ENCODE data around the gene ITPR2. TPM values are rescaled to one million over a fixed set of nuclear protein-coding genes. Genes with fewer than 3 reads are reported as not detected.

ITPR2 gene
- total RNA-seq, 1 experiment from 2014 or later, result 14.3 TPM

- ChIA-PET POLR2A (interaction anchor here (1.7 kb wide), 1 partner anchor 14 kb away, joined by 11 read pairs; no protein-coding TSS in a partner anchor), CTCF (interaction anchor here (0.7 to 1.0 kb wide), 2 partner anchors 10 to 38 kb away, joined by 3 to 5 read pairs; no protein-coding TSS in a partner anchor)
- peaks cover 8% of the 10 kb centered on the region for H3K9me3 Mint-ChIP-seq (ENCODE audit: unreplicated experiment)
- H3K36me3 Mint-ChIP-seq (ENCODE audit: insufficient read depth, unreplicated experiment), result peaks cover 5% of the 10 kb centered on the region
- no peak for DNase-seq (ENCODE audit: unreplicated experiment)
- no TSS peak for BruUV-seq (replicated peaks)
- no peaks in the 10 kb centered on the region for H3K27me3 Mint-ChIP-seq (ENCODE audit: insufficient read depth, unreplicated experiment)
- peaks cover 7% of the 10 kb centered on the region for H3K4me1 Mint-ChIP-seq (ENCODE audit: insufficient read depth, unreplicated experiment)
- TF ChIP-seq CTCF (IDR thresholded peaks at IDR 0.05; ENCODE audit: unreplicated experiment), result no peak
- intact Hi-C loops (cut with micrococcal nuclease), result no loop called here
- no peak overlapping the region for H3K4me3 Mint-ChIP-seq (ENCODE audit: unreplicated experiment)
- no peak overlapping the region for H3K27ac Mint-ChIP-seq (ENCODE audit: low read depth, unreplicated experiment)
Measured at GRCh38 chr12:26304273-26304672, 528.7 kb downstream of the ITPR2 start.

GRCh38 chr12:26303418-26303817 is 529.6 kb downstream of the ITPR2 start:
- H3K4me3 Mint-ChIP-seq (ENCODE audit: unreplicated experiment), result no peak overlapping the region
- intact Hi-C loops (cut with micrococcal nuclease), result no loop called here
- ChIA-PET POLR2A (no interaction called here), CTCF (interaction anchor here (0.7 to 1.0 kb wide), 2 partner anchors 11 to 37 kb away, joined by 3 to 5 read pairs; no protein-coding TSS in a partner anchor)
- peaks cover 5% of the 10 kb centered on the region for H3K36me3 Mint-ChIP-seq (ENCODE audit: insufficient read depth, unreplicated experiment)
- no peak for TF ChIP-seq CTCF (IDR thresholded peaks at IDR 0.05; ENCODE audit: unreplicated experiment)
- H3K9me3 Mint-ChIP-seq (ENCODE audit: unreplicated experiment), result peaks cover 8% of the 10 kb centered on the region
- no TSS peak for BruUV-seq (replicated peaks)
- no peak overlapping the region for H3K27ac Mint-ChIP-seq (ENCODE audit: low read depth, unreplicated experiment)
- peaks cover 8% of the 10 kb centered on the region for H3K4me1 Mint-ChIP-seq (ENCODE audit: insufficient read depth, unreplicated experiment)
- DNase-seq (ENCODE audit: unreplicated experiment), result no peak
- no peaks in the 10 kb centered on the region for H3K27me3 Mint-ChIP-seq (ENCODE audit: insufficient read depth, unreplicated experiment)

- Mint-ChIP-seq H3K27me3 (ENCODE audit: insufficient read depth, unreplicated experiment) (no peaks in the 10 kb centered on the region), H3K4me3 (ENCODE audit: unreplicated experiment) (no peak overlapping the region), H3K4me1 (ENCODE audit: insufficient read depth, unreplicated experiment) (peaks cover 8% of the 10 kb centered on the region), H3K36me3 (ENCODE audit: insufficient read depth, unreplicated experiment) (peaks cover 5% of the 10 kb centered on the region), H3K27ac (ENCODE audit: low read depth, unreplicated experiment) (no peak overlapping the region), H3K9me3 (ENCODE audit: unreplicated experiment) (peaks cover 8% of the 10 kb centered on the region)
- DNase-seq (ENCODE audit: unreplicated experiment), result no peak
- POLR2A ChIA-PET, result no interaction called here
- no TSS peak for BruUV-seq (replicated peaks)
- TF ChIP-seq CTCF (IDR thresholded peaks at IDR 0.05; ENCODE audit: unreplicated experiment), result no peak
- intact Hi-C loops (cut with micrococcal nuclease), result no loop called here
- CTCF ChIA-PET, result interaction anchor here (0.6 kb wide), 1 partner anchor 181 kb away, joined by 3 read pairs; no protein-coding TSS in a partner anchor
Measured at GRCh38 chr12:26302776-26303175, 530.2 kb downstream of the ITPR2 start.

GRCh38 chr12:26299751-26300150 is 533.2 kb downstream of the ITPR2 start:
- H3K27me3 Mint-ChIP-seq (ENCODE audit: insufficient read depth, unreplicated experiment), result no peaks in the 10 kb centered on the region
- H3K36me3 Mint-ChIP-seq (ENCODE audit: insufficient read depth, unreplicated experiment), result peaks cover 5% of the 10 kb centered on the region
- H3K27ac Mint-ChIP-seq (ENCODE audit: low read depth, unreplicated experiment), result peak overlapping the region; percentile 76
- H3K4me3 Mint-ChIP-seq (ENCODE audit: unreplicated experiment), result peak overlapping the region; percentile 61
- BruUV-seq (replicated peaks), result no TSS peak
- ChIA-PET POLR2A (interaction anchor here (0.6 to 2.8 kb wide), 8 partner anchors 11 to 191 kb away, joined by 3 to 32 read pairs (median 6); no protein-coding TSS in a partner anchor), CTCF (interaction anchor here (0.7 to 3.0 kb wide), 8 partner anchors 10 to 181 kb away, joined by 3 to 12 read pairs (median 4); no protein-coding TSS in a partner anchor)
- no peak for DNase-seq (ENCODE audit: unreplicated experiment)
- intact Hi-C loops (cut with micrococcal nuclease), result loop anchor here (1.0 kb wide), 2 partner anchors 20 to 173 kb away; no protein-coding TSS in a partner anchor
- no peaks in the 10 kb centered on the region for H3K9me3 Mint-ChIP-seq (ENCODE audit: unreplicated experiment)
- H3K4me1 Mint-ChIP-seq (ENCODE audit: insufficient read depth, unreplicated experiment), result peaks cover 8% of the 10 kb centered on the region
- TF ChIP-seq CTCF (IDR thresholded peaks at IDR 0.05; ENCODE audit: unreplicated experiment), result no peak
